HG03378 (cell line): ENCODE data around the gene MRTFA.
"Not testable (repeated sequence)": the region's sequence is repeated elsewhere in the genome, so short reads cannot be mapped to it uniquely, and the experiment has no call there.

Source experiments
- ATAC-seq: cut with Tn5 transposase; IDR thresholded peaks from one replicate; pipeline ENCODE4 v1.9.1; 2021; ENCODE audit warnings: mild to moderate bottlenecking, moderate library complexity; ENCODE audit not compliant: unreplicated experiment

Gene MRTFA

DNA sequence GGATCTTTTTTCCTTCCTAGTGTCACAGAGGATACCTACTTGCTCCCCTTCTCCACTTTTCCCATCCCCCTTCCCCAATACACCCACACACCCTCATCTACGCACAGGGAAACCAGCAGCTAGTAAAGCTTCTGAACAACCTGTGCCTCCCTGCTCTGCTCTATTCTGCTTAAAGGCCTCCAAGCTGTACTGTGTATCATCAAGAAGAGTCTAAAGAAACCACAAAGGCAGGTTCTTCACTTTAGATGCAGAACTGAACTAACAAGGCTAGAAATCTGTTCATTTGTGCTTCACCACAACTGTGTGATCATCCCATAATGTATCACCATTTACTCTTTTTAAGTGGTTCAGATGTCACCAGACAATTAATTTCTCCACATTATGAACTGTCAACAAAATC is 133.6 kb downstream of the MRTFA start:
- no peak for ATAC-seq

DNA sequence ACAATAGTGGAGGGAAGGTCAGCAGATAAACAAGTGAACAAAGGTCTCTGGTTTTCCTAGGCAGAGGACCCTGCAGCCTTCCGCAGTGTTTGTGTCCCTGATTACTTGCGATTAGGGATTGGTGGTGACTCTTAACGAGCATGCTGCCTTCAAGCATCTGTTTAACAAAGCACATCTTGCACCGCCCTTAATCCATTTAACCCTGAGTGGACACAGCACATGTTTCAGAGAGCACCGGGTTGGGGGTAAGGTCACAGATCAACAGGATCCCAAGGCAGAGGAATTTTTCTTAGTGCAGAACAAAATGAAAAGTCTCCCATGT is 136.1 kb downstream of the MRTFA start:
- not testable (repeated sequence) for ATAC-seq

DNA sequence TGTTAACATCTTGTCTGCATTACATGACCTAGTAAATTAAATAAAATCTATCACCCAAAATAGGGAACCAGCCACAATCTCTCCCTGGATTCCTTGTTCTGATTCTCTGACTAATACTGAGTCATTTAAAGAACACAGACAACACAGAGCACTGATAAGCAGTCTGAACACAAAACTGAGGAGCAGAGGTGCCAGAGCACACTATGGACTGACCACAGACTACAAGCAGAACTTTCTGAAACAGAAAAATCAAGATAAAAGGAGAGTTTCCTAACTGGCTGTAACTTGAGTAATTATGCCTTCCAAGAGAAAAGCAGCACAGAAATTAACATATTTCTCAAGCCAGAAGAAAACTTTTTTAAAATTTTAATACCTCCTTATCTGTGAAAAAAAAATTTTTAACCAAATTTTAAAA is 137.3 kb downstream of the MRTFA start:
- ATAC-seq: peak; percentile 49

DNA sequence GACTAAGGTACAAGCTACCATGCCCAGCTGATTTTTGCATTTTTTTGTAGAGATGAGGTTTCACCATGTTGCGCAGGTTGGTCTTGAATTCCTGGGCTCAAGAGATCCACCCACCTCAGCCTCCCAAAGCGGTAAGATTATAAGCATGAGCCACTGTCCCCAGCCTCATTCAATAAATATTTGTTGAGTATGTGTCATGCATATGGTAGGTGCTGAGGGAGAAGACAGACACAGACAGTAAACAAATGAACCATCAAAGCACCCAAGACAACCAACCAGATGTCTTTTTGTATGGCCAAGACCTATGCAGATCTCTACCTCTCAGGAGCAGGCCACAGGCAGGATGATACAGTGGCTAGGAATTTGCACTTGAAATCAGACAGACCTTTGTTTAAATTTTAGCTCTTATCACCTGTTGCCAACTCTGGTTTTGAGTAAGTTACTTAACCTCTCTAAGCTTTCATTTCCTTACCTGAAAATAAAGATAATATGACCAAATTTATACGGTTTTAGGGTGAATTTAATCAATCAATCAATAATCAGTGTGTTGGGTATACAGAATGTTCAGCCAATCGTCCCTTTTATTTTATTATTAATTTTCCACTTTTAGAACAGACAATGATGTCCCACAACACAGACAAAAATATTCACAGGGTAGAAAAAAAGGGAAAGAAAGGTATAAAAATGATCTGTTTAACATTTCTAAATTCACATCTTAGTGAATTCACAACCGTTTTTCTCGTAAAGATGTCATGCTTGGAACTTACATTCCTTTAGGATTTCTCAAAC is 137.9 kb downstream of the MRTFA start:
- no peak for ATAC-seq

DNA sequence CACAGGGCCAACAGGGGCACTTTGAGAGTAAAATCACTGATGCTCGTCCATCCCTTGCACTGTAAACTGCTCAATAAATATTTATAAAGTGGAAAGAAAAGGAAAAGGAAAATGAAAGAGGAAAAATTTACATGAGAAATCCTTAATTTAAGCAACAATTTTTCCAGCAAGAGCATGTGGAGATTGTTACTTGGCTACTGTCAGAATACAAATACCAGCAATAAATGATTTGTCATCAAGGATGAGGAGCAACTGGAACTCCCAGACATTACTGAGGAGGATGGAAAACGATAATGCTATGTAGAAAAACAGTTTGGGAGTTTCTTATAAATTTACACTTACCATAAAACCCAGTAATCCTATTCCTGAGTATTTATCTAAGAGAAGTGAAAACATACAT is 143.1 kb downstream of the MRTFA start:
- ATAC-seq: no peak

DNA sequence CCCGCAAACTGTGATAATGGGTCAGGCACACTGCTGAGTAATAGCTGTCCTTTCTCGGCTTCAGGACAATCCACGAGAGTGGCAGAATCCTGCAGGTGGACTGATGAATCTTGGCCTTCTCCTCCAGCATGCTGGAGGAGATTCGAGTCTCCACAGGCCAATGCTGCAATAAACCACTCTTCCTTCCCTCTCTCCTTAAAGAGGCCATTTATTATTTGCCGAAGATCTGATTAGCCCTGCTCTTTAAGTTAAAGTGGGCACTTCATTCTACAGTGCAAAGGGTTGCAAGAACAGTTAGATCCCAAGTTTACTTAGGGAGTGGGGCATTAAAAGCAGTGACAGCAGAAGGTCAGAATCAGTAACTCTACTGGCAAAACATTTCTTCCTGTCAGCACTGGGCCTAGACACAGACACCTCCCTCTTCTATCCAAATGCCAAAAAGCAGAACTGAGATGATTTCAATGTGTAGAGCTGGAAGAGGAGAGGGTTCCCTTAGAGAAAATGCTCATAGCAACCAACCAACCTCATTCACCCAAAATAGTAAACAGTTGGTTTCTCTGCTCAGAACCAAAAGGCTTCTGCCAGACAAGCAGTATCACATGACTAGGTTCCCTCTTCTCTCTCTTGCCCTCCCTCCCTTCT is 144.4 kb downstream of the MRTFA start:
- ATAC-seq: peak; percentile 86

DNA sequence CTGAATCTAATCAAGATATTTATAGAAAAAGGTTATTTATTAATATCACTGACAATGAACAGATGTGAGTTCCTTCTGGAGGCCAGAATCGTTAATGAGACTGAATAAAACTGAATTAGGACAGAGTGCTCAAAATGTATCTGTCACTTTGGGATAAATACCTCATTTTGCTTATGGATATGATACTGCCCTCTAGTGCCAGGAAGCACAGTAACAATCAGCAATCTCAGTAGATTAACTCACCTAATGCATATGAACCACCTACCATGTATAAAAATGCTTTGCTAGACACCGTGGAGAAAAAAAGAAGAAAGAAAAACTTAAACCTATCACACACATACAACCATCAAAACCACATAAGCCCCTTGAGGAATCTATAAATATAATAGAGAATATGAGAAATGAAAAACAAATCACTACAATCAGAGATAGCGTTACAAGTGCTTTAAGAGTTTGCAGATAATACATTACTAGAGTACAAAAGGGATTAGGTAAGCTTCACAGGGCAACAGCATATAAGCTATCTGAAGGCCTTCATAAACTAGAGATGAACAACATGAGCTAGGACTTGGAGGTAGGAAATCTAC is 148.8 kb downstream of the MRTFA start:
- ATAC-seq: no peak

DNA sequence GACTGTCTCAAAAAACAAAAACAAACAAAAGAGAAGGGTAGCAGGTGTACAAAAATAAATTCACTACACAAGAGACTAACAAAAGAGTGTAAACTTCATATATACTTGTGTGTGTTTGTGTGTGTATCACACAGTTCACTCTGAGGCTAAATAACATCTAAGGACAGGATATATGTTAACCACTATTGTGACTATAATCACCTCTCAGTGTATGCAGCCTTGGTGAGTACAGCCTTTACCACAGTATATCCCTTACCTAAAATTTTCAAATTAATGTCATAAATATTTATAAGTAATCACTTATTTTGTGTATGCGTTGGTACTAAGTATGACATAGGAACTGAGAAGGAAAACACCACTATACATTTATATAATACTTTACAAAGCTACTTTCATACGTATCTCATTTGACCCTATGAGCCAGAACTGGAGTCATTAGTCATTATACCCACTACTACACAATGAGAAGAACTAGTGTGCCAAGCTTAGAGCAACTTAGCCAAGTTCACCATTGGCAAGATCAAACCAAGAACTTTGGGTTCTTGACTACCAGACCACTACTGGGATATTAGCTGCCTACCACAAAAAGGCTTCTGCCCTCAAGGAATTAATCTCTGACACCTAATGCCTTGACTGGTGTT is 149.4 kb downstream of the MRTFA start:
- no peak for ATAC-seq

DNA sequence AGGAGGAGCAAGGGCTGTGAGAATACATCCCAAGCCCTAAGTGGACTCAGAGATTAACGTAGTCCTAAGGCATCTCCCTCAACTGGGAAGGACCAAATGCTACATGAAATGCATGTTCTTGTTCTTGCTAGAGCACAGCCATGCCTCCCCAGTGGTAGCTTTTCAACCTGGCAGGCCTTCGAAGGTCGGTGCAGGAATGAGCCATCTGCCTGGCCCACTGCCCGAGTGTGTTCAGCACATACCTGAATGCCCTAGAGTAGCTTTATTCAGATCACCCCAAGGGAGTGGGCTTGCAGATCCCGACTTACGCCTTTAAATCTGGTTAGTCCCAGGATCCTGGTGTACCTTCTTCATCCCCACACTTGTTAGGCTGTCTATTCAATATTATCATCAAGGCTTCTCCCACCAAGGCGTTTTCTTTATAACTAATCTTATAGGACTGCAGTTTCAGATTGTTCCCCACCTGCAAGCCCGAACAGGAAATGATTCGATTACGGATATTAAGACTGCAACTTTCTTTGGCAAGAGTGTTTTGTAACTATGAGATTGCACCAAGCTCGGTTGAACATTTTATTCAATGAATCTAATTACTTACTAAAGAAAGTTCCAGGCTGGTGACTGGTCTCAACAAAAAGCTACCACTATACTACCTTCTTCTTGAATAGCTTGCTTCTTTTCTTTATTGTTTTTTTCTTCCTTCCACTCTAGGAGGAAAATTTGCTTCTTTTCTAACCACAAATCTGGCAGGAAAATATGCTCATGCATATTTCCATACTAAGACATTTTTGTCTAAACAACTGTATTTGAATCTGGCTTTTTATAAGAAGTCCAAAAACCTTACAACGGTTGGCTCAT is 150.5 kb downstream of the MRTFA start:
- ATAC-seq: no peak

DNA sequence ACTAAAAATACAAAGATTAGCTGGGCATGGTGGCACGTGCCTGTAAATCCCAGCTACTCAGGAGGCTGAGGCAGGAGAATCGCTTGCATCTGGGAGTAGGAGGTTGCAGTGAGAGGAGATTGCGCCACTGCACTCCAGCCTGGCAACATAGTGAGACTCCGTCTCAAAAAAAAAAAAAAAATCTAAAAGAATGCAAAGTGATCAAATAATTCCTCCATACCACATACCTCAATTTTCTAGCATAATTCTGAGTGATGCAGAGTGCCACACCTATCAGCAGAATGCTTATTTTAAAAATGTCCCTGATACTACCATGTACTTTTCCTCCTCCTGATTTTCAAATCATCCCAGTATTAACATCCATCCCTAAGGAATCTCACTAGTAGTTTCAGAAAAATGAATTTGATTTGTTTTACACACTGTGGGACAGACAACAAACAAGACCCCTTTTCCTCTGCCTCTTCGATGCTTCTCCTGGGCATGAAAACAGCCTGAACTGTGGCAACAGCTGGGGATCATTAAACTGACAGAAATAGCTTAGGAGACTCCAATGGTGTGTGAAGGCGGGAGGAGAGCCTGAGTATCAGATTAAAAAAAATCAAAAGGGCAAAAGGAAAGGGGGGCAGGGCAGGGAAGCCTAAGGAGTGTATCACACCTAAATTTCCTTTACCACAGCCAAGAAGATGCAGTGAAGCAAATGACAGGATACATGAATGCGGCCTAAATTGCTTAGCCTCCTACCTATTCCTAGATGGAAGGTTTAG is 151.4 kb downstream of the MRTFA start:
- no peak for ATAC-seq

DNA sequence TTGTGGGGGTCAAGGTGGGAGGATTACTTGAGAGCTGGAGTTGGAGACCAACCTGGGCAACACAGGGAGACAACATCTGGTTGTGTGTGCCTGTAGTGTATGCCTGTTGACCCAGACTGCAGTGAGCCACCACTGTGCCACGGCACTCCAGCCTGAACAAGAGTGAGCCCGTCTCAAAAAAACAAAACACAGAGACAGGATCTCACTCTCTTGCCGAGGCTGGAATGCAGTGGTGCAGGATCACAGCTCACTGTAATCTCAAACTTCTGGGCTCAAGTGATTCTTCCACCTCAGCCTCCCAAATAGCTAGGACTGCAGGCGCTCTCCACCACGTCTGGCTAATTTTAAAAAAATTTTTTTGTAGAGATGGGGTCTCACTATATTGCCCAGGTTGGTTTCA is 153.6 kb downstream of the MRTFA start:
- ATAC-seq: no peak

DNA sequence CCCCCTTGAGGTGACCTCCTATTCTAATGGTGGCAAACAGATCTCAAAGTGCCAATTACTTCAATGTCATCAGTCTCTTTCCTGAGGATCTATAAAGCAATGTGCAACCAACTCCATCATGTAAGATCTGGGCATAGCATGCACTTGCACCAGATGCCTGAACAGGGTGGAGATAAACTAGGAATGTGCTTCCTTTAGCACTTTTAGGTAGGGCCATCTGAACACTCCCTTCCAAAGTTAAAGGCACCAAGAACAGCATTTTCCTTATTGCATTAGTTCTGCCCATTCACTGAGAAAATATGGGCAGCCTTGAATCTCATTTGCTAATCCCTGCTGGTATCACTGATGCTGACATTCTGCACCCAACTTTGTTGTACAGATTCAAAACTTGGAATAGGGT is 154.1 kb downstream of the MRTFA start:
- no peak for ATAC-seq

DNA sequence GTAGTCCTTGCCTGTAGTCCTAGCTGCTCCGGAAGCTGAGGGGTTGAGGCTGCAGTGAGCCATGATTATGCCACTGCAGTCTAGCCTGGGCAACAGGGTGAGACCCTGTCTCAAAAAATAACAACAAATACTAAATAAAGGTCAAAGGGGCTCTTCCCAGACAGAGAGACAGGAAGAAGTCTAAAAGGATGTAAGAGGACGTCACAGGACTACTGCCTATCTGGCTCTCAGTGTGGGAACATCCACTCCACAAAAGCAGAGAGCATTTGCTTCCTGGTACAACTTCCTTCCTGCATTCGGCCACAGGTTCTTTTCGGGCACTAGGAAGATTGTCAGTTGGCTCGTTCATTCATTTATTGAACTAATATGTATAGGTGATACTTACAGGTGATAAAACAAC is 155.5 kb downstream of the MRTFA start:
- no peak for ATAC-seq

DNA sequence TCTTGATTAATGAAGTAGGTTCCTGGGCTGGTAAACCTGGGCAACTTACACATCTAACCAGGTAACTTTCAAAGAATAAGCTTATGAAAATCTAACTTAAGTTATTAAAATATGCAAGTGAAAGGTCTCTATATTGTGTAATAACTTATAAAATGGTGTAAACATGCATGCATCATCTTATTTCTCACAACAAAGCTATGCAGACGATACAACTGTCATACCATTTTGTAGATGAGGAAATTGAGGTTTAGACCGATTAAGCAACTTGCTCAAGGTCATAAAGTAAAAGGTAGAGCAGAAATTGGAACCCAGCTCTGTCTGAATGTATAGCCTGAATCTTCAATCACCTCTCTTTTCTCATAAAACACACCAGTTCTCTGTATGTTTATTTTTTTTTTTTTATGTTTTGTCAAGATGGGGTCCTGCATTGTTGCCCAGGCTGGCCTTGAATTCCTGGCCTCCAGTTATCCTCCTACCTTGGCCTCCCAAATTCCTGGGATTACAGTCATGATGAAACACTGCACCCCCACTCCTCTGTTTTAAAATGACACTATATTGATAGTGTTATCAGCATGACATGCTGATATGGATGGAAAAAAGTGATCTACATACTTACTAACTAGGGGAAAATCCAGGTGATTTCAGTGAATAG is 156.5 kb downstream of the MRTFA start:
- ATAC-seq: no peak

DNA sequence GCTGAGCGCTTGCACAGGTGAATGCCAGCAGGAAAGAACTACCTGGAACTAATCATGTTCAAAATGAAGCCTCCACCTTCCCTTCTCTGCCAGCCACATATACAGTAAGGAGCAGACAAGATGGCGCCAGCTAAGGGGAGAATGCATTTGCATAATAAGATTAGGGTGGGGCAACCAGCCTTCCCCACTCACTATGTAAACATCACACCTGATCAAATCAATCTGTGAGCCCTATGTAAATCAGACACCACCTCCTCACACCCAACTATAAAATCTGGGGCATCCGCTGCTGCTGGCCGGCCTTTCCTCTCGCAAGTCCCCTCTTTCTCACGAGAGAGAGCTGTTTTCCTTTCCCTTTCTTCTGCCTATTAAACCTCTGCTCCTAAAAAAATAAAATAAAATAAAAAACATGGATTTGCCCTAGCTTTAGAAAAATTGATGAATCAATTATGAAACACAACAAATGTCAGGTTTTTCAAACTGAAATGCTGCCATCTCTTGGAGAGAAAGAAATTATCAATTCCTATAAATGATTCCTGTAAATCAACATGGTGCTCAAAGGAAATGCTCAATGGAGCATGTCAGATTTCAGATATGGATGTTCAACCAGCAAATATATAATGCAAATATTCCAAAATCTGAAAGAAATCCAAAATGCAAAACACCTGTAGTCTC is 157.3 kb downstream of the MRTFA start:
- ATAC-seq: no peak

DNA sequence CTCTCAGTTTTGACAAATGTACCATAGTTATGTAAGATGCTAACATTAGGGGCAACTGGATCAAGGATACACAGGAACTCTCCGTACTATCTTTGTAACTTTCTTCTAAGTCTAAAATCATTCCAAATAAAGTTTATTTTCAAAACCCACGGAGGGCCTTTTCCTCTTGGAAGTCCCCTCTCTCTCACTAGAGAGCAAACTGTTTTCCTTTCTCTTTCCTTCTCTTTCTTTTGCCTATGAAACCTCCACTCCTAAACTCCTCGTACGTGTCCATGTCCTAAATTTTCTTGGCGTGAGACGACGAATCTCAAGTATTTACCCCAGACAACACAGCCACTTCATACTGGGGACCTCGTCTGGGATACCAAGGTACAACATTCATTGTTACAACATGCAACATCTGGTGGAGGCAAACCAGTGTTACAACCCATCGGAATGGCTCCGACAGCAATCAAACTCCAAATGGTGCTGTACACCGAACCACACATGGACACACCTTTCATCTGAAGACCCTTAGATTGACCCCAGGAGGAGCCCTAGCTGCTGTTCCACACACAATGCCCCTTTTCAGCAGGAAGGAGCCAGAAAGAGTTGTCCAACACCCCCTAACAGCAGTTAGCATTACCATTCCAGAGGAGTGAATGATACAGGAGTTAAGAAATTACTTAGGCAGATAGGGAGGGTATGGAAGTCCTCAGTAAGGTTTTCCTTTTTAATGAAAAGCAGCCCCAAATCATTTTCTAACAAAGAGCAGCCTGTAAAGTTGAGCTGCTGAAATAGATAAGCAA is 158.0 kb downstream of the MRTFA start:
- no peak for ATAC-seq

DNA sequence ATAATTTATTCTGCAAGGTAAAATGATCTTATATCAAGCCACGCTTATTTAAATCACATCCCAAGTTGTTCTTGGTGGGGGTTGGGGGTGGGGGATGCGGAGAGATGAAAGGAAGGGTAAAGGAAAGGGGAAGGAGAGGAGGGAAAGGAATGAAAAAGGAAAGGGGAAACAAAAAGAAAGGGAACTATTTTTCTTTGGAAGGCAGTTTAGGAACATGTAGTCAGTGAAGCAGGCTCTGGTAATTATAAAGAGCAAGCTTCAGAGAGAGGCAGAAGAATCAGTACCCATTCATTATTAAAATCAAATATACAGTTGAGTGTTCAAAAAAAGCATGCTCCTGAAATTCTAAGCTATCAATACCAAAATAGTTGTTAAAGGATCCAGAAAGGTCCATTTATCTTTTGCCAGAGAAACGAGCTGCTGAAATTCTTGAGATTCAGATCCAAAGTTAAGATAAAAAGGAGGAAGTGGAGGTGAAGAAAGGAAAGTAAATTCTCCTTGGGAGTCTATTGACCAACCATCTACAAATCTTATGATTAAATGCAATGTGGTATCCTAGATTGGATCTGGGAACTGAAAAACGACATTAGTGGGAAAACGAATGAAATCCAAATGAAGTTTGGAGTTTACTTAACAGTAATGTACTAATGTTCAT is 158.7 kb downstream of the MRTFA start:
- no peak for ATAC-seq

DNA sequence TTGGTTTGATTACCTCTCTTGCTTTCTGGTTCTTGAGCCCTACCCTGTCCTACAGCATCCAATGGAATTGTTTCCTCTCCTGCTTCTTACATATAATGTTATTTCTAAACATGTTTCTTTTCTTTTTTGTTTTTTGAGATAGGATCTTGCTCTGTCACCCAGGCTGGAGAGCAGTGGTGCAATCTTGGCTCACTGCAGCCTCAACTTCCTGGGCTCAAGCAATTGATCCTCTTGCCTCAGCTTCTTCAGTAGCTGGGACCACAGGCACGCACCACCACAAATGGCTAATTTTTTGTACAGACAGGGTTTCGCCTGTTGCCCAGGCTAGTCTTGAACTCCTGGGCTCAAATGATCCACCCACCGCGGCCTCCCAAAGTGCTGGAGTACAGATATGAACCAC is 160.2 kb downstream of the MRTFA start:
- no peak for ATAC-seq
